CD4-positive, alpha-beta T cell treated with Interleukin-4 for 1 hour (primary cell): ENCODE data around the gene TM6SF1.
"Not testable (repeated sequence)": the region's sequence is repeated elsewhere in the genome, so short reads cannot be mapped to it uniquely, and the experiment has no call there.

Experiments used
- DNase-seq, 2 donors: peaks; one replicate each; pipeline ENCODE4 v3.0.0-alpha.2; 2020 to 2022

TM6SF1 gene

DNA sequence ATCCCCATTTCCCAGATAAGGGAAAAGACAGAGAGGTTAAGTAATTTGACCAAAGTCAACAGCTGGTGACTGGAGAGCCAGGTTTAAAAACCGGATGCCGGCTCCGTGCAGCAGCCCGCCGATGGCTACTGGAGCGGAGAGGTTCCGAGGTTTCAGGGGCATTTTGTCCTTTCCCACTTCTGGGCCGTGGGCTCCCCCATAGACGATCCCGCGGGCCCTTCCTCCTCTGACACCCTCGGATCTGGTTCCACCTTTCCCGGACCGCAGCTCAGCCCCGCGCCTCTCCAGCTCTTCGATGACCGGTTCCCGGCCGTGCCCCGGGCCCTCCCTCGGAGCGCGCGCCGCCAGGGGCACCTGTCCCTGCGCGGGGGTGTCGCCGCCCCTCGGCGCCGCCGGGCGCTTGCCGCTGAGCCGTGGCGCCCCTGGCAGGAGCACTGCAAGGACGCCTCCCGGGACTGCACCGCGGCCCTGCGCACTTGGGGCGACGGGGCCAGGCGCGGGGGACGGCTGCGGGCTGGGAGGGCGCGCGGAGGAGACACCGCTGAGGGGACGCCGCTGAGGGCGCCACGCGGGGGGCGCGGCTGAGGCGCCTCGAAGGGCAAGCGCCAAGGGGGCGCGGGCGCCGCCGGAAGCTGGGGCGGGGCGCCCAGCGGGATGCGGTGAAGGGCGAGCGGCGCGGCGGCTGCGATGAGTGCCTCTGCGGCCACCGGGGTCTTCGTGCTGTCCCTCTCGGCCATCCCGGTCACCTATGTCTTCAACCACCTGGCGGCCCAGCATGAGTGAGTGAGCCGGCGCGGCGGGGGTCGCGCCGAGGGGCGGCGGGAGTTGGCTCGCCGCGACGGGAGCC, at the start of gene TM6SF1:
Gene TM6SF1 (plus strand): TSS at position 652 of the 847 bp plus-strand sequence. CDS start 36 bp downstream, at position 688.
- DNase-seq = no peak

DNA sequence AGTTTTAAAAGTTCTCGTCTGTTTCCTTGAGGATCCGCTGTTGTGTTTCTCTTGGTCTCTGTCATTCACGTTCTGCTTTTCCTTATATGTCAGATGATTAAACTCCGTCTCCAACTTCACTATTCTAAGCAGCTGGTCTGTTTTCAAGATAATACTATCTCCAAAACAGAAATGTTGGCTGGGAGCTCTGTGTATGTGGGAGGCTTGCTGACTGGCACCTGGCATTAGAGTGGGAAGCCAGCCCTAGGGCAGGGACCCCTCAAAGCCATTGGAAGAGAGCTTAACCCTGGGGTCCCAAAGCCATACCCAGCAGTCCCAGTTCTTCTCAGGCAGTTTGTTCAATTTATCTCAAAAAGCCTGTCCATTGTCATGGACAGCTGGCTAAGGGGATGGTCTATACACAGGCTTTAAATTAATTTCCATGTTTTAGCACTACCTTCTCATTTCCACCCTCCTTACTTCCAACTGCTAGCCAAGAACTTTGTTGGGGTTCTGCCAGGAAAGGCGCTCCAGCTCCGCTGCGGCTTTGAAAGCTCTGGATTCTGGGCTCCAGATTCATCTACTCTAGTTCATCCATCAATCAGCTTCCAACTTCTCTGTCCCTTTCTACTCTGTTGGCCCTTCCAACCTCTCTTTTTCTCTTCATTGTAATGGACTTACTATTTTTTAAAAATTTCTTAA, 49.6 kb upstream of the TM6SF1 start:
- no peak for DNase-seq

DNA sequence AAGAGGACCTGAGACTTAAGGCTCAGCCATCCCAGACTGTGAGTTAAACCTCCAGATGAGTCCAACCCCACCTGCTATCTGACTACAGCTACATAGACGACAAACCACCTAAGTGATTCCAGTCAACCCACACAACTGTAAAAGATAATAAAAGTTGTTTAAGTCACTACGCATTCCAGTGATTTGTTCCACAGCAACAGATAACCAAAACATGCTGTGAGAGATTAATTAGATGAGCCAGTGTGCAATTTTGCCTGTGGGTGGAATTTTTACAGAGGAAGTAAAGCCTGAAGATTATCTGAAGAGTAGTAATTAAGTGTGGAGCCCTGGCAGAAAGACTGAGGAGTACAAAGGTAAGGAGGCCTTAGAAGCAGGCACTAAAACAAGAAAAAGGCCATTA, 45.8 kb upstream of the TM6SF1 start:
- DNase-seq = no peak

DNA sequence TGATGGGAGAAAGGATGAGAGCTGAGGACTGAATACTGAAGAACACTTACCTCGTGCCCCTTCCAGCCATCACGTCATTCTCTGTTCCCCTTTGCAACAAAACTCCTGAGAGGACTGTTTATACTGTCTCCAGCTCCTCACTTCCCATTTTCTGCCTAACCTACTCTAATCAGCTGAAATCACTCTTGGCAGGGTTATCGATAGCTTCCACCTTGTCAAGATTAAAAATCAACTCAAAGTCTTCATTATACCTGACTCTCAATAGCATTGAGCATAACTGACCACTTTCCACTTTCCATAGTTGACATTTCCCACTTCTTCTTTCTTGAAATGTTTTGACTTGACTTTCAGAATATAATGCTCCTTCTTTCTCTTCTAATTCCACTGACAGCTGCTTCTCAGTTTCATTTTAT, 44.7 kb upstream of the TM6SF1 start:
- no peak for DNase-seq

DNA sequence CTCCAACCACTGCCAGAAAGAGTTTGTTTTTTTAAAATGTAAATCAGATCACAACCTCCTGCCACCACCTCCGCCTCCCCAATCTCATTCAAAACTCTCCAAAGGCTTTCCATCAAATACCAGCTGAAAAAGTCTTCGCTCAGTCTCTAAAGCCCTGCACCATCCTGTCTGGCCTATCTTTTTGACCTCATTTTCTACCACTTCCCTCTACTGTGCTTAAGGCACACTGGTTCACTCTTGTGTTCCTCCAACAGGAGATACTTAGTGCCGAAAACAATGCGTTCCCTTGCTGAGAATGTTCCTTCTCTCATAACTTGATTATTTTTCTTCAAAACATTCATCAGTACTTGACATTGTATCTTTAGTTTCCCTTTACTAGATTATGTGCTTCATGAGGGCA, 43.9 kb upstream of the TM6SF1 start:
- no peak for DNase-seq

DNA sequence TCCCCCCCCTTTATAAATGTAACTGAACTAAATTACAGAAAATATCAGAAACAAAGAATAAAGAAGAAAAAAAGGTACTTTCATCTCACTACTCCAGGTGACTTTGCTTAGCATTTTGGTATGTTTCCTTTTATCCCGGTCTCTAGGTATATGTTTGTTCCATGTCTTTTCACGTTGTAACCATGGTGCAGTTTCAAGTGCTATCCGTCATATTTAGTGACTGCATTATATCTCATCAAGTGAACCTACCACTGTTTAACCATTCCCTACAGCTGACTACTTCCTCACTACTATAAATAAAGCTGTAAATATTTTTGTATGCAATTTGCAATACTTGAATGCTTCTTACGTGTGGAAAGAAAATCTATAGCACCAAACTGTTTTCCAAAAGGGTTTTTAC, 42.6 kb upstream of the TM6SF1 start:
- no peak for DNase-seq

DNA sequence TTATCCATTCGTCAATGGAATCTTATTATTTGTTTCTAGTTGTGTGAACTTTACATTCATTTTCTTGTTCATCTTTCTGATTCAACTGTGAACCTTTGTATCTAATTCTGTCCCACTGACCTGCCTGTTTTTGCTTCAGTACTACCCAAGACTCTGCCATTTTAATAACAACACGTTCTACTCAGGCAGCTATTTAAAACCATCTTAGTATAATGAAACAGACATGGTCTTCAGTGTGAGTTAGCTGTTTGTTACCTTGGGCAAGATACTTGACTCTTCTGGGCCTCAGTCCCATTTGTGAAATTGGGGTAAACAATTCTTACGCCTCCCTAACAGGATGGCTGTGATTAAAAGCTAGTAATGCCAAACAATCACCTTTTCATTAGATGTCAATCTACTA, 42.0 kb upstream of the TM6SF1 start:
- no peak for DNase-seq

DNA sequence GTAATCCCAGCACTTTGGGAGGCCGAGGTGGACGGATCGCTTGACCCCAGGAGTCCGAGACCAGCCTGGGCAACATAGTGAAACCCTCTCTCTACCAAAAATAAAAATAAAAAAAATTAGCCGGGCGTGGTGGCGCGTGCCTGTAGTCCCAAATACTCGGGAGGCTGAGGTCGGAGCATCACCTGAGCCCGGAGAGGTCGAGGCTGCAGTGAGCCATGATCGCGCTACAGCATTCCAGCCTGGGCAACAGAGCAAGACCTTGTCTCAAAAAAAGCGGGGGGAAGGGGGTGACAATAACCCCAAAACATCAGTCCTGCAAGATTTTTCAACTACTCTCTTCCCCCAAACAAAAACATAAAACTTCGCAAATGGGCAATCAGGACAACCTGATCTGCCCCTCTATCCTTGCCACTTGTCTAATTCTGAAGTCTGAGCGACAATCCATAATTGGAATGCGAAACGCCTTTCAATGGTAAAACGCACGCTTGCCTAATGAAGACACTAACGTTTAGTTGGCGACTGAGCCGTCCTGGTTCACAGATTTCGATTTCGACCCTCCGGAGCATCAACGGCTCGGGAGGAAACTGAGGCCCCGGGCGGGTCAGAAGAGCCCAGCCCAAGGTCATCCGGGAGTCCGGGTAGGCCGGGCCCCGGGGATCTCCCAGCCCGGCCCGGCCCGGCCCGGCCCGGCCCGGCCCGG, 41.3 kb upstream of the TM6SF1 start:
- no peak for DNase-seq

DNA sequence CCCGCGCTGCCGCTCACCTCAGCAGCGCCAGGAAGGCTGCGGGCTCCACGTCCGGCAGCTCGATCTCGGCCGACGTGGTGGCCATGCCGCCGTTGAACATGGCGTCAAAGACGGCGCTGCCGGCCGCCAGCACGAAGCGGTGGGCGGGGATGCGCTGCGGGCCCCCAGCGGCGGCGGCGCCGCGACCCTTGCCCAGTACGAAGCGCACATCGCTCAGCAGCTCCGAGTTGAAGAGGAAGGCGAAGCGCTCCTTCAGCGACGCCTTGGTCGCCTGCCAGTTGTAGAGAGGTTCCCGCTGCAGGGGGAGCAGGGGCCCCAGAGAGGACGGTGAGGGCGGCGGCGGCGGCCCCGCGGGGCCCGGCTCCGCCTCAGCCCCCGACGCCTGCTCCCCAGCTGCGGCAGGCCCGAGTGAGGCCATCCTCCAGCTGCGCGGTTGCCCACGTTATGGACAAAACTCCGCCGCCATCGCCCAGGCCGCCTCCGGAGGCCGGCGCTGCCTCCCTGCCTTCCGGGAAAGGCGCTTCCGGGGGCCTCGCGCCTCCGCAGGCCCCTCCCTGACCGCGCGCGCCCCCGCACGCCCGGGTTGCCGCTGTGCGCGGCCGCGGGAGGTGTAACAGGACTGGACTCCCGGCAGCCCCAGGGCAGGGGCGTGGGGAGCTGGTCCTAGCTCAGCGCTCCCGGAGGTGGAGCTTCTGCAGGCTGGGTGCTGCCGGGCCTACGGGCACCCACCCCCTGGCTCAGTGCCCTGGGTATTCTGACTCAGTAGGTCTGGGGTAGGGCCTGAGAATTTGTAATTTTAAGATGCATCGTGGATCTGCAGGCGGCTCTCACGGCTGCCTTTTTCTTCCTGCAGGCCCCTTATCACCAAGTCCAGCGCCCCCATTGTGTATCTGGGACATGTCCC, 40.5 kb upstream of the TM6SF1 start, which contains the start of gene BTBD1:
Gene BTBD1 (minus strand): TSS at position 519 of the 904 bp plus-strand sequence. CDS start 101 bp downstream, at position 418.
- peak; percentile 78 to 80 for DNase-seq

DNA sequence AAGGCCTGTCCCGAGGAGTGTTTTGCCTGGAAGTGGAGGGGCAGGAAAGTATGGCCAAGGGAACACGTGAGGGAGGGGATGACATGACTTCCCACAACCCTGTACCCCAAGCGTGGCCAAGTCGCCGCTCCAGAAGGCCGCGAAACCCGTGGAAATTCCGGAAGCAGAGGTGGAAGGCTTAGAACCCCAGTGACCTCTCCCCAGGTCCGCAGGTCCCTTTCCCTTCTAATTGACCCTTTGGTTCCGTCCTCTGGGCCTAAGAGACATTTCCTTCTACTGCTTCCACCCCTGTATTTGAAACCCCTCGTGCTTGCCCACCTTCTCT, 39.8 kb upstream of the TM6SF1 start:
- DNase-seq = no peak

DNA sequence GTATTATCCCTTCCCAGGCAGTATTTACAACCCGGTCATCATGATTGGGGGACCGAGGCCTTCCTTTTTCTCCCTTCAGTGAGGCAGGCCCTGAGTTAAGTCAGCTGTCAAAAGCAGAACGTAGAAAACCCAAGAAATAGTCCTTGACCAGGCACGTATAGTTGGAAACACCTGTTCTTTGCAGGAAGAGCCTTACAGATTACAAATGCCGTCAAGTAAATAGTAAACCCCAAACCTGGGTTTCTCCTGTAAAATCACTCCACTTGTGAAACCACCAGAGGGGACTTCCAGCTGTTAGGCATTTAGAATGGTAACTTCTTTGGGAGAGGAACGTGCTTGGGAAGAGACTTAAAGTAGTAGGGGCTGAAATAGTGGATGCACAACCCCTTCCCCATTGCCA, 39.4 kb upstream of the TM6SF1 start:
- DNase-seq = no peak

DNA sequence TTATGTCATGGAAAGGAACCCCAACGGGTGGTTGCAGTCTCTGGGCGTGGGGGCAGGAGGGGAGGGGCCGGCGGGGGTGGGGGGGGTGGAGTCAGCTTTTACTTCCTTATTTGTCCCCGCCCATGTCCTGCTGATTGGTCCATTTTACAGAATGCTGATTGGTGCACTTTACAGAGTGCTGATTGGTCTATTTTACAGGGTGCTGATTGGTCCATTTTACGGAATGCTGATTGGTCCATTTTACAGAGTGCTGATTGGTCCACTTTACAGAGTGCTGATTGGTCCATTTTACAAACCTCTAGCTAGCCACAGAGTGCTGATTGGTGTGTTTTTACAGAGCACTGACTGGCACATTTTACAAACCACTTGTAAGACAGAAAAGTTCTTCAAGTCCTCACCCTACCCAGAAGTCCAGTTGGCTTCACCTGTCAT, 38.2 kb upstream of the TM6SF1 start:
- peak; percentile 67 to 81 for DNase-seq

DNA sequence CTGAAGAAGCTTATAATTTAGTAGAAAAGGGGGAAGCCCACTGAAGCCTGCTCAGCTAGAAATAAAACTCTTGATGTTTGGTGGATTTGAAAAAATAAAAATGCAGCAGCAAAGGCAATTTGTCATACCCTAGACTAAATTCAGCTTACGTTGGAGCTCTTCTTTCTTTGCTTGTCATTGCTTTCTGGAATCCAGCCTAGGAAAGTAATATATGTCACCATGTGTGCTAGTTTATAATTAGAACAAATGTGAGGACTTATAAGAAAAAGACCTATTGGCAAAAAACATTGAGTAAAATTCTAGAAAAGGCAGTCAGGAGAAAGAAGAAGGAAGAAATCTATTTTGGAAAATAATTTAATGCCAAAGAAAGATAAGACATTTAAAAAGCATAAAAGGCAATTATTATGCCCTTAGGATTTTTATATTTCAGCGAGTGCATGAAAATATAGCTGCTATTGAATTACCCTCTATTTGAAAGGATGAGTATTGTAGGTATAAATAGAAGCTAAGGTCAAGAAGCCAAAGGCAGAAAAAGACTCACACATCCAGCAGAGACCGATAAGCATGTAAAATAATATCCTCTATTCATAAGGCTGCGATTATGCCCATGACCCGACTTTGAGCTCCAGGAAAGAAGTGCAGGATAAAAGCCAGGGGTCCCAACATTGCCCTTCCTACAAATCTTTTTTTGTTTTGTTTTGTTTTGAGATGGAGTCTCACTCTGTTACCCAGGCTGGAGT, 29.8 kb upstream of the TM6SF1 start:
- DNase-seq = no peak

DNA sequence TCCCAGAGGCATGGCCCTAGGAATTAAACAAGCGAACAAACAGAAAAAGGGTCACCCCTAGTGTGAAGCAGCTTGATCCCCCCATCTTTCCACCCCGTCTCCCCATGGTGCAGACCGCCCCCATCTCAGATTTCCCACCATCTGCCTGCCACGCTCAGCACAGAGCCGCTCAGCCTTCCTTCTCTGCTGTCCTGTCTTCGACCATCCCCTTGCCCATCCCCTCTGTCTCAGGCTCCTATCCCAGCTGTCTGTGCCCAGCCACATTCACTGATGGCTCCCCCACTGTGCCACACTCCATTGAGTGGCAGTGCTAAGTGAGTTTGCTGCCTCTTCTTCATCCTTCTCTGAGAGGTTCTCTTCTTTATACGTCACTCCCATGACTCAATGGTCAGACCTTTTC, 28.7 kb upstream of the TM6SF1 start:
- DNase-seq = no peak

DNA sequence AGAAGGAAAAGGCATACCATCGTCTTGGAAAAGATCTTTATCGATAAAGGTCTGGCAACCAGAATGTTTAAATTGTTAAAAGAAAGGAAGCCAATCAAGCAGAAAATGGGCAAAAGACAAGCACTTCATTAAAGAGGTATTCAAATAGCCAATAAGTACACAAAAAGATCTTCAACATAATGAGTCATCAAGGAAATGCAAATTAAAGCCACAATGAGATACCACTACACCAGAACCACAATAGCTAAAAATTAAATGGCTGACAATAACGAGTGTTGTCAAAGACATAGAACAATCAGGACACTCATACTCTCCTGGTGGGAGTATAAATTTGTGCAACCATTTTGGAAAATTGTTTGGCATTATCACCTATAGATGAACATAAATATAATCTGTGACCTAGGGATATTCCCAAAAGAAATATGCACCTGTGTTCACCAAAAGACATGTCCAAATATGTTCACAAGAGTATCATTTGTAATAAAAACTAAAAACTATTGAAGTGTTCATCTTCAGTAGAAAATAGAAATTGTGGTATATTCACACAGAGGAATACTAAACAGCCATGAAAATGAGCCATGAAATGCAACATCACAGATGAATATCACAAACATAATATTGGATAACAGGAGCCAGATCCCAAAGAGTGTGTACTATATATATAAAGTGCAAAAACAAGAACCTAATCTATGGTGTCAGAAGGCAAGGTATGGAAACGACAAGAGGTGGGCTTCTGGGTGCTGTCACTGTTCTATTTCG, 26.0 kb upstream of the TM6SF1 start:
- no peak for DNase-seq

DNA sequence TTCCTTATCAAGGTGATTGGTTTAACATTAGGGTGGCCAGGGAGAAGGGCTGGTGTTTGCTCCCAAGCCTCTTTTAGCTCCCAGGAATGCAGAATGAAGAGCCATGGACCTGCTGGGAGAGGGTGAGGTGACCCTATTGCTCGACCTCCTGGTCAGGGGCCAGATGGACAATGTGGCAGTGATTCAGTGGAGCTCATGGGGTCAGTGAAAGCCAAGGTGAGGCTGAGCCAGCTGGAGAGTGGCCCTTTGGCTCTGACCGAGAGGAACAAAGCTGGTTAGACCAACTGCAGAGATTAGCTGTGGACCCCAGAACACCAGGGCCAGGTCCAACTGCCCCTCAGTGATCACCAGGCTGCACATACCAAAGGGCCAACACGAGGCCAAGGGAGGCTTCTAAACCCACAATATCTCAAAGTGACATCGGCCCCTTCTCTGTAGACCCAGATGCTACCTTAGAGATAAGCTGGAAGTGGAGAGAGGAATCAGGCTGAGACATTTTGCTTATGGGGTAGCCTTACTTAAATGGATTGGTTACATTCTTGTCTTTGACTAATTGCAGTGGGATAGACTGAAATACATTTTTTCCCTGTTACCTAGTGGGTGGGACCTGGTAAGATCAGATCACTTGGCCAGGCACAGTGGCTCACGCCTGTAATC, 24.6 kb upstream of the TM6SF1 start:
- DNase-seq = no peak

DNA sequence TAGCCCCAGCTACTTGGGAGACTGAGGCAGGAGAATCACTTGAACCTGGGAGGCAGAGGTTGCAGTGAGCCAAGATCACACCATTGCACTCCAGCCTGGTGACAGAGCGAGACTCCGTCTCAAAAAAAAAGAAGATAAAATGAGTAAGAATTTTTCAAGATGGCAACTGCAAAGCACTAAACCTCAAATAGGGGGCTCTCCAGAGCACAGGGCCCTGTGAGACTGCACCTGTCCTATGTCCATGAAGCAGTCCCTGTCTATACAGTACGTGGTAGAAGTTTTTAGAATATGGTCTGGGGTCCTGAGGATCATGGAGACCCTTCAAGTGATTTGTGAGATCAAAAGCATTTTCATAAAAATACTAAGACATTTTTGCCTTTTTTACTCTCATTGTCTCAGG, 22.0 kb upstream of the TM6SF1 start:
- not testable (repeated sequence) for DNase-seq

DNA sequence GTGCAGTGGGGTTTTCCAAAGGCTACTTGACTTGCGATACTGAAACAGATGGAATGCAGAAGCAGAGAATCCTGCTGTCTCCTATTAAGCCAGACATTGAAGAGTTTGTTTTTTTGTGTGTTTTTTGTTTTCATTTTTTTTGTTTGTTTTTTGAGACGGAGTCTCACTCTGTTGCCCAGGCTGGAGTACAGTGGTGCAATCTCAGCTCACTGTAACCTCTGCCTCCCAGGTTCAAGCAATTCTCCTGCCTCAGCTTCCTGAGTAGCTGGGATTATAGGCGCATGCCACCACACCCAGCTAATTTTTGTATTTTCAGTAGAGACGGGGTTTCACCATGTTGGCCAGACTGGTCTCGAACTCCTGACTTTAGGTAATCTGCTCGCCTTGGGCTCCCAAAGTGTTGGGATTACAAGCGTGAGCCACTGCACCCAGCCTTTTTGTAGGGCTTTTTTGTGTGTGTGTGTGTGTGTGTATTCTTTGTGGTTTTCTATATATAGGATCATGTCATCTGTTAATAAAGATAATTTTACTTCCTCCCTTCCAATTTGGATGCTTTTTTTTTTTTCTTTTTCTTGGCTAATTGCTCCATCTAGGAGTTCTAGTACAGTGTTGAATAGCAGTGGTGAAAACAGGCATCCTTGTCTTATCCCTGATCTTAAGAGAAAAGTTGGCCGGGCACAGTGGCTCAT, 21.4 kb upstream of the TM6SF1 start:
- not testable (repeated sequence) for DNase-seq

DNA sequence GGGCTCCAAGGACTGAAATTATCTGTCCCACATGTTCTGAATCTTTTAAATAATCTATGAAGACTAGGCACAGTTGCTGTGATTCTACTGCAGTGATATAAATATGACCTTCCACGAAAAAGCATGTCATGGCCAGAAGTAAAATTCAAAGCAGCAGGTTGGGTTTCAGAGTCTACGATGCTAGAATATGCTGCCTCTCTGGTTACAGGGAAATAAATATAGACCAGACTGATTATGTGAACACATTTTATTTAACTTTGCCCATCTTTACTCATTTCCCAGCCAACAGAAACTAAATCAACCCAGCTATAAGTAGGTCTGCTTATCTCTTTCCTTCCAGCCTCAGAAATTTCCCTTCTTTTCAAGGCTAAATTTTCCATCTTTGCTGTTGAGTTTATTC, 19.9 kb upstream of the TM6SF1 start:
- no peak for DNase-seq

DNA sequence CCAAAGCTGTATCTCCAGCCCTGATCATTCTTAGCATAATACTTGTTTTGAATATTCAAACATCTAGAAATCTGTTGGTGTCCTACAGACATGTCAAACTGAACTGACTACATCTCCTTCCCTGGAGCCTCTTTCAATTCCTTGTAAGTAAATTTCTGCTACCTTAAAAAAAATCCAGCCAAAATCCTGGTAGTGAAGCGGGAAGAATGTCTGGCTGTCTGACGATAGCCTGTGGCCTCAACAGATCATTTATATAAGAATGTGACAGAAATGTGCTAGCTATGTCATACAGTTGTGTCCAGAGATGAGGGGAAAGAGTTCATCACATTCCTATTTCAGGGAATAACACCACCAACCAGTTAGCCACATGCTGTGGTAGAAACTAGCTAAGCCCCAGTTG, 18.6 kb upstream of the TM6SF1 start:
- DNase-seq = no peak
